ENCODE results near the gene ALS2. TPM values are rescaled to one million over a fixed set of nuclear protein-coding genes. Genes with fewer than 3 reads are reported as not detected.

The ALS2 gene
- total RNA-seq, 2 experiments from 2014 or later = 15.3 to 16.7 TPM

Other genes starting within 250 kb of the ALS2 start
- 10 to 100 TPM; 16.8 to 20.9 TPM for gene TMEM237, start 137.4 kb downstream of the ALS2 start, total RNA-seq
- not detected for gene MPP4, start 82.3 kb downstream of the ALS2 start, total RNA-seq
- not detected for gene CDK15, start 25.6 kb upstream of the ALS2 start, total RNA-seq

Data from activated naive CD8-positive, alpha-beta T cell treated with anti-CD3 and anti-CD28 coated beads, Interleukin-2, amount 10 ng/mL, durations not matched to agents 7 days and 5 days (primary cell).